HepG2 (cell line): Measurements from ENCODE around the gene DDX23. TPM values are rescaled to one million over a fixed set of nuclear protein-coding genes. Genes with fewer than 3 reads are reported as not detected.

Experiments
- ATAC-seq: fragments of 200-7000 bp; cut with Tn5 transposase; 3 replicates; pipeline ENCODE4 v1.9.1; 2020; ENCODE audit warnings: mild to moderate bottlenecking, moderate library complexity
- BruUV-seq: library from RNA; stranded (reverse); fragments of 400-500 nt; replicated peaks from 2 replicates; lab custom pipeline; 2021; lab: Mats Ljungman, UMichigan
- CTCF ChIA-PET: fragments of 300-600 bp; formaldehyde crosslinking; extraction: SDS; loops from one replicate; lab custom pipeline; 2021; ENCODE audit warnings: low total read pairs, inconsistent platforms, low intra/inter-chr PET ratio; lab: Yijun Ruan, JAX
- POLR2A ChIA-PET: fragments of 350-600 bp; sonication (Branson Sonifier 250); formaldehyde crosslinking; loops from one replicate; lab custom pipeline; 2020; ENCODE audit warnings: antibody characterized with exemption, inconsistent platforms; lab: Yijun Ruan, JAX
- DNase-seq: peaks from one replicate; pipeline ENCODE4 v3.0.0-alpha.2; 2015; ENCODE audit warnings: low spot score
- FAIRE-seq: peaks from 3 replicates; lab custom pipeline; 2011; peaks lifted over from hg19 to GRCh38; lab: Jason Lieb, UNC
- H2AFZ ChIP-seq: one replicate; pipeline ENCODE4 v1.6.1; 2011; ENCODE audit warnings: low read length, inconsistent platforms
- H3K27ac ChIP-seq: fragments of 300-600 bp; 3 replicates; pipeline ENCODE4 v1.8.0; 2011; ENCODE audit warnings: mixed run types, mild to moderate bottlenecking, mixed read lengths, low read length, inconsistent platforms; ENCODE audit not compliant: insufficient read depth; ENCODE audit errors: extremely low read length
- H3K27me3 ChIP-seq, 2 experiments: fragments of 200-600 bp in 1 of 2; 2 replicates in 1 of 2; 3 replicates in 1 of 2; pipeline versions ENCODE4 v1.6.0 to v1.8.0; 2011; ENCODE audit warnings: low read length in 2 of 2, mild to moderate bottlenecking in 2 of 2, moderate library complexity in 2 of 2, inconsistent platforms in 1 of 2; ENCODE audit not compliant: insufficient read depth in 2 of 2, control insufficient read depth in 1 of 2
- H3K36me3 ChIP-seq, 2 experiments: fragments of 200-600 bp in 1 of 2; replicated peaks in 1 of 2; 2 replicates in 1 of 2; 3 replicates in 1 of 2; pipeline versions ENCODE4 v1.5.1 to v1.8.0; 2011; ENCODE audit warnings: low read length in 2 of 2, inconsistent platforms in 1 of 2; ENCODE audit not compliant: insufficient read depth in 2 of 2, control insufficient read depth in 1 of 2
- H3K4me1 ChIP-seq: 2 replicates; pipeline ENCODE4 v1.5.1; 2012; ENCODE audit warnings: low read length, inconsistent platforms; ENCODE audit not compliant: insufficient read depth
- H3K4me2 ChIP-seq: 2 replicates; pipeline ENCODE4 v1.6.0; 2011; ENCODE audit warnings: low read depth, low read length, inconsistent platforms
- H3K4me3 ChIP-seq, 3 experiments: fragments of 200-600 bp in 1 of 3; sonication (generic), shearing (Covaris generic) in 1 of 3; replicated peaks in 1 of 3; 2 replicates each; pipeline ENCODE4 v1.5.1; 2011 to 2016; ENCODE audit warnings: low read length in 3 of 3, inconsistent platforms in 2 of 3, low read depth in 2 of 3, mild to moderate bottlenecking in 2 of 3, control low read depth in 1 of 3, mixed read lengths in 1 of 3; ENCODE audit not compliant: insufficient read depth in 1 of 3
- H3K79me2 ChIP-seq: one replicate; pipeline ENCODE4 v1.6.1; 2011; ENCODE audit warnings: low read length, inconsistent platforms; ENCODE audit not compliant: insufficient read depth
- H3K9ac ChIP-seq: 2 replicates; pipeline ENCODE4 v1.6.0; 2011; ENCODE audit warnings: mild to moderate bottlenecking, low read depth, low read length, inconsistent platforms; ENCODE audit not compliant: insufficient read depth
- H3K9me3 ChIP-seq: 2 replicates; pipeline ENCODE4 v1.5.1; 2012; ENCODE audit warnings: mild to moderate bottlenecking, low read length
- H4K20me1 ChIP-seq: 2 replicates; pipeline ENCODE4 v1.6.0; 2011; ENCODE audit warnings: inconsistent platforms, mild to moderate bottlenecking, low read length, moderate library complexity; ENCODE audit not compliant: insufficient read depth
- ARID5B ChIP-seq: IDR thresholded peaks from 2 replicates; pipeline ENCODE4 v1.4.0; 2020; ENCODE audit warnings: mild to moderate bottlenecking, missing genetic modification reagents
- FOXK1 ChIP-seq: sonication (generic); formaldehyde crosslinking; IDR thresholded peaks from 2 replicates; pipeline ENCODE4 v1.4.0; 2020; ENCODE audit warnings: low read depth, missing genetic modification reagents, borderline replicate concordance
- IRX3 ChIP-seq: sonication (generic); formaldehyde crosslinking; IDR thresholded peaks from 2 replicates; pipeline ENCODE4 v1.8.1; 2023; ENCODE audit warnings: mild to moderate bottlenecking, low read depth, missing genetic modification reagents, borderline replicate concordance
- SYNCRIP ChIP-seq: fragments of 200-400 bp; formaldehyde crosslinking; IDR thresholded peaks from 2 replicates; pipeline ENCODE4 v1.6.1; 2018; ENCODE audit warnings: mild to moderate bottlenecking, low read depth, low read length; ENCODE audit not compliant: insufficient read depth
- TGIF2 ChIP-seq: IDR thresholded peaks from 2 replicates; pipeline ENCODE4 v1.6.1; 2016; ENCODE audit warnings: control low read depth, missing compliant biosample characterization
- ZNF431 ChIP-seq: sonication (generic); formaldehyde crosslinking; IDR thresholded peaks from 2 replicates; pipeline ENCODE4 v1.9.0; 2022; ENCODE audit warnings: missing genetic modification reagents, low read depth, mild to moderate bottlenecking, borderline replicate concordance
- ZNF619 ChIP-seq: sonication (generic); formaldehyde crosslinking; IDR thresholded peaks from 2 replicates; pipeline ENCODE4 v1.4.0; 2020; ENCODE audit warnings: mild to moderate bottlenecking, missing genetic modification reagents
- ZNF879 ChIP-seq: sonication (generic); formaldehyde crosslinking; IDR thresholded peaks from 2 replicates; pipeline ENCODE4 v1.8.1; 2023; ENCODE audit warnings: missing genetic modification reagents
- WGBS: methylation state at CpG from one replicate; pipeline ENCODE4 v1.1.6; 2017; ENCODE audit warnings: low lambda C conversion rate; 5-methylcytosine and 5-hydroxymethylcytosine counted together
- in situ Hi-C: cut with HindIII; loops from 2 replicates; pipeline ENCODE4 v1.10.0; 2017; ENCODE audit warnings: low pct_unique_long_range_greater_than_20kb; ENCODE audit not compliant: extremely low pct_ligation_motif_present
- intact Hi-C: fragments of 100-400 bp; cut with micrococcal nuclease; formaldehyde crosslinking; loops from one replicate; pipeline ENCODE4 v1.10.0; 2022; ENCODE audit not compliant: unreplicated experiment
- polyA plus RNA-seq, 8 experiments: library from polyadenylated mRNA; depleted of rRNA in 3 of 8; stranded (reverse) in 7 of 8; unstranded in 1 of 8; fragments of >200 nt; fragmentation: Illumina TruSeq in 4 of 8; extraction: Trizol in 4 of 8; gene quantifications; 2 replicates each; pipeline versions ENCODE4 v1.2.1 to v1.2.3, GENCODE V29; 2011 to 2016; ENCODE audit warnings: low read depth in 4 of 8, missing spikeins in 1 of 8, mixed read lengths in 1 of 8; ENCODE audit not compliant: insufficient read depth in 1 of 8
- total RNA-seq, 5 experiments: library from RNA; depleted of rRNA; stranded (reverse); fragments of >200 nt; fragmentation: Illumina TruSeq; extraction: Trizol; gene quantifications; 2 replicates each; pipeline ENCODE4 v1.2.3, GENCODE V29; 2016; ENCODE audit warnings: low read depth in 1 of 5

Gene DDX23
- total and polyA plus RNA-seq, 2 of the 13 experiments (the other 11 are each of a cell fraction or from before 2014, with no cell fraction given), result 35.7 to 90.0 TPM

GRCh38 chr12:48780381-48781025, 71.5 kb downstream of the DDX23 start:
- Histone ChIP-seq H2AFZ (no peak overlapping the region), H3K4me3 (no peak overlapping the region)
- no peak for TF ChIP-seq IRX3 (CRISPR knock-in tag)
- TF ChIP-seq ARID5B (CRISPR knock-in tag), result no peak
- no peak for TF ChIP-seq TGIF2 (CRISPR knock-in tag)
- TF ChIP-seq SYNCRIP, result no peak
- no peak for TF ChIP-seq FOXK1 (CRISPR knock-in tag)
- TF ChIP-seq ZNF431 (CRISPR knock-in tag), result no peak
- TF ChIP-seq ZNF879 (CRISPR knock-in tag), result no peak
- TF ChIP-seq ZNF619, result no peak
- TF ChIP-seq, all 625 proteins: peak for 0
- no peaks in the 10 kb centered on the region for H3K79me2 ChIP-seq
- CTCF ChIA-PET, result no interaction called here
- no peak for FAIRE-seq
- no peak for DNase-seq
- H3K4me2 ChIP-seq, result no peak overlapping the region
- no peak for ATAC-seq
- no peaks in the 10 kb centered on the region; a peak in 1 of 5 replicates for H3K27me3 ChIP-seq
- POLR2A ChIA-PET, result interaction anchor here (2.2 kb wide), 1 partner anchor 85 kb away, joined by 5 read pairs; the partner anchor contains the start of gene RND1
- no peaks in the 10 kb centered on the region for H3K9me3 ChIP-seq
- WGBS, result 95% methylated on average over 7 of the region's 11 CpGs
- in situ Hi-C loops, result no loop called here
- peaks cover 2 to 12% of the 10 kb centered on the region in 2 experiments; a peak in 2 of 5 replicates for H3K36me3 ChIP-seq
- H4K20me1 ChIP-seq, result no peaks in the 10 kb centered on the region
- no TSS peak for BruUV-seq
- H3K27ac ChIP-seq, result no peak overlapping the region
- no peak overlapping the region for H3K9ac ChIP-seq
- H3K4me1 ChIP-seq, result no peaks in the 10 kb centered on the region
- intact Hi-C loops, result no loop called here
